ENCODE data around the gene IL1R1. TPM values are rescaled to one million over a fixed set of nuclear protein-coding genes. Genes with fewer than 3 reads are reported as not detected.

Gene IL1R1
- total RNA-seq, 2 donors from 2014 or later: 6.8 to 6.9 TPM

DNA sequence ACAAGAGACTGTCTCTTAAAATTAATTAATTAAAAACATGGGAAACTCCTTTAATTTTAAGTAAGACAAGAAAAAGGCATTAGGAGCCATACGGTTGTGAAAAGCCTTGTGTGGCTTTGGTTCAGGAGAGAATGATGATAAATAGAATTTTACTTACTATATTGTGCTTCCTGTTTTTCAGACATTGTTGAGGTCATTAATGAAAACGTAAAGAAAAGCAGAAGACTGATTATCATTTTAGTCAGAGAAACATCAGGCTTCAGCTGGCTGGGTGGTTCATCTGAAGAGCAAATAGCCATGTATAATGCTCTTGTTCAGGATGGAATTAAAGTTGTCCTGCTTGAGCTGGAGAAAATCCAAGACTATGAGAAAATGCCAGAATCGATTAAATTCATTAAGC, 33.6 kb downstream of the IL1R1 start:
- peaks cover 0 to 4% of the 10 kb centered on the region in 2 donors for H3K9me3 Mint-ChIP-seq
- H3K36me3 Mint-ChIP-seq: peaks cover 10 to 22% of the 10 kb centered on the region in 2 donors
- DNase-seq (ENCODE audit: low spot score in 2 of 2) (no peak), ATAC-seq (no peak)
- H3K27ac Mint-ChIP-seq: no peak overlapping the region

DNA sequence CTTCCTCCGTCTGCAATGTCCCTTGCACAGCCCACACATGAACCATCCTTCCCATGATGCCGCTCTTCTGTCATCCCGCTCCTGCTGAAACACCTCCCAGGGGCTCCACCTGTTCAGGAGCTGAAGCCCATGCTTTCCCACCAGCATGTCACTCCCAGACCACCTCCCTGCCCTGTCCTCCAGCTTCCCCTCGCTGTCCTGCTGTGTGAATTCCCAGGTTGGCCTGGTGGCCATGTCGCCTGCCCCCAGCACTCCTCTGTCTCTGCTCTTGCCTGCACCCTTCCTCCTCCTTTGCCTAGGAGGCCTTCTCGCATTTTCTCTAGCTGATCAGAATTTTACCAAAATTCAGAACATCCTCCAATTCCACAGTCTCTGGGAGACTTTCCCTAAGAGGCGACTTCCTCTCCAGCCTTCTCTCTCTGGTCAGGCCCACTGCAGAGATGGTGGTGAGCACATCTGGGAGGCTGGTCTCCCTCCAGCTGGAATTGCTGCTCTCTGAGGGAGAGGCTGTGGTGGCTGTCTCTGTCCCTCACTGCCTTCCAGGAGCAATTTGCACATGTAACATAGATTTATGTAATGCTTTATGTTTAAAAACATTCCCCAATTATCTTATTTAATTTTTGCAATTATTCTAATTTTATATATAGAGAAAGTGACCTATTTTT, 35.4 kb downstream of the IL1R1 start:
- H3K9me3 Mint-ChIP-seq: peaks cover 0 to 1% of the 10 kb centered on the region in 2 donors
- no peak overlapping the region for H3K27ac Mint-ChIP-seq
- H3K36me3 Mint-ChIP-seq: peaks cover 2 to 20% of the 10 kb centered on the region in 2 donors
- no peak for ATAC-seq
- DNase-seq (ENCODE audit: low spot score in 2 of 2): no peak

DNA sequence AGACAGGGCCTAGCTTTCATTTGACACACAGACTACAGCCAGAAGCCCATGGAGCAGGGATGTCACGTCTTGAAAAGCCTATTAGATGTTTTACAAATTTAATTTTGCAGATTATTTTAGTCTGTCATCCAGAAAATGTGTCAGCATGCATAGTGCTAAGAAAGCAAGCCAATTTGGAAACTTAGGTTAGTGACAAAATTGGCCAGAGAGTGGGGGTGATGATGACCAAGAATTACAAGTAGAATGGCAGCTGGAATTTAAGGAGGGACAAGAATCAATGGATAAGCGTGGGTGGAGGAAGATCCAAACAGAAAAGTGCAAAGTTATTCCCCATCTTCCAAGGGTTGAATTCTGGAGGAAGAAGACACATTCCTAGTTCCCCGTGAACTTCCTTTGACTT, 36.5 kb downstream of the IL1R1 start:
- no peak for DNase-seq (ENCODE audit: low spot score in 2 of 2)
- Mint-ChIP-seq H3K27ac (no peak overlapping the region), H3K36me3 (peaks cover 0 to 9% of the 10 kb centered on the region in 2 donors), H3K9me3 (no peaks in the 10 kb centered on the region)
- no peak for ATAC-seq

DNA sequence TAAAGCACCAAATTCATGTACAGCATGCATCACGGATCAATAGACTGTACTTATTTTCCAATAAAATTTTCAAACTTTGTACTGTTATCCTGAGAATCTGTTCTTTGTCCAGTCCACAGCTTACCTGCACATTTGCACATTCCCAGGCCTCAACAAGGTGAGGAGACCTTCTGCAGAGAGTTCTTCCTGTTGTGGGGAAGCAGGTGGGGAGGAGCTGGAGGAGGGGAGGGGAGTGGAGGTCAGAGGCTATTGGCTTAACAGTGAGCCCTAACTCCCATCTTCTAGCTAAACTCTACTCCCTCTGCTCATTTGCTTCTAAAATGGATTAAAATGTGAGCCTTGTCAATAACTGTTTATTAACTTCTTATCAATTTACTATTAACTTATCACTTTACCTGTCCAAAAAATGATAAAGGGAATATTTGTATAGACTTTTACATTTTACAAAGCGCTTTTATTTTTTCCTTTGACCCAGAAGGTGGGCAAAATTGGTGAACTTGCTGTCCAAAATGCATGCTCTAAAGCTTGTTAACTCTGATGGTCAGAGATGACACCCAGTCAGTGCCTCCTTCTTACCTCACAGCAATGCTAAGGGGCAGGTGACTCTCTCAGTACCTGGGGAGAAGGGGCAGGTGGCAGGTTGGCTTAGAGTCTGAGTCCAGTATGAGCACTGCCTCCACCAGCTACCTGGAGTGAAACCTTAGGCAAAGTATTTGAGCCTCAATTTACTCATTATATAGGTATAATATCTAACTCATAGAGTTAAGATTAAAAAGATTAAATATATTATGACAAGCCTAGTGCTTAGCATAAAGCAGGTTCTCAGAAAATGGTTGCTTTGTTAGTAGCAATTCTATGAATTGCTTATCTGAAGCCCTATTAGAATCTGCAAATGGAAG, 37.5 kb downstream of the IL1R1 start:
- DNase-seq (ENCODE audit: low spot score in 2 of 2) (no peak), ATAC-seq (no peak)
- Mint-ChIP-seq H3K36me3 (no peaks in the 10 kb centered on the region), H3K9me3 (no peaks in the 10 kb centered on the region), H3K27ac (no peak overlapping the region)

DNA sequence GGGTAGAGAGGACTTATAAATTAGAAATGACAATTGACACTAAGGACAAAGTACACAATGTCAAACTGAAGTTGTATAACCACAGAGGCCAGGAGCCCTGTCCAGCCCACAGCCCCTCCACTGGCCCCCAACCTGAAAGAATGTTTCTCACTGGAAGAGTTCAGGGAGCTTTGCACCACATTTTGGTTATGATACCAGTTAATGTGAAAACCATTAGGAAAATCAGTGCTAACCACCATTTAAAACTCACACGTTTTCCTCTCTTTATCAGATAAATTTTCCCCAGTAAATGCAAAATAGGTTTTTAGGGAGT, 38.1 kb downstream of the IL1R1 start:
- DNase-seq (ENCODE audit: low spot score in 2 of 2) (no peak), ATAC-seq (no peak)
- Mint-ChIP-seq H3K36me3 (no peaks in the 10 kb centered on the region), H3K9me3 (no peaks in the 10 kb centered on the region), H3K27ac (no peak overlapping the region)

DNA sequence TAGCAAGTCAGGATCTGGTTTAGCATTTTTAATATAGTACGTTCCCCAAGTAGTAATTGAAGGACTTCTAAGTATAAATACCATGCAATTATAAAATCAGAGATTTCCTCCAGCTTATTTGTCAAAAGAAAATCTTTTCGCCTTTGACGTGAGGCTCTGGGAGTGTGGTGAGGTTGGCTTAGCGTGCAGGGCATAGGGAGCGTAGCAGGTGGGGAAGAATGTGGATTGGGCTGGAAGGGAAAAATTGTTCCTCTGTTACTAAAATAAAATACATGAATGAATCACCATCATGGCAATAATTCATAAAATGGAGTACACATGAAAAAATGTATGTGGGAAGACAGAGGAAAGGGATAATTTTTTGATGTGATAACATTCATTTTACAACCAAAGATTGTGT, 38.8 kb downstream of the IL1R1 start:
- H3K36me3 Mint-ChIP-seq: no peaks in the 10 kb centered on the region
- DNase-seq (ENCODE audit: low spot score in 2 of 2) (no peak), ATAC-seq (no peak)
- H3K9me3 Mint-ChIP-seq: no peaks in the 10 kb centered on the region
- H3K27ac Mint-ChIP-seq: no peak overlapping the region

DNA sequence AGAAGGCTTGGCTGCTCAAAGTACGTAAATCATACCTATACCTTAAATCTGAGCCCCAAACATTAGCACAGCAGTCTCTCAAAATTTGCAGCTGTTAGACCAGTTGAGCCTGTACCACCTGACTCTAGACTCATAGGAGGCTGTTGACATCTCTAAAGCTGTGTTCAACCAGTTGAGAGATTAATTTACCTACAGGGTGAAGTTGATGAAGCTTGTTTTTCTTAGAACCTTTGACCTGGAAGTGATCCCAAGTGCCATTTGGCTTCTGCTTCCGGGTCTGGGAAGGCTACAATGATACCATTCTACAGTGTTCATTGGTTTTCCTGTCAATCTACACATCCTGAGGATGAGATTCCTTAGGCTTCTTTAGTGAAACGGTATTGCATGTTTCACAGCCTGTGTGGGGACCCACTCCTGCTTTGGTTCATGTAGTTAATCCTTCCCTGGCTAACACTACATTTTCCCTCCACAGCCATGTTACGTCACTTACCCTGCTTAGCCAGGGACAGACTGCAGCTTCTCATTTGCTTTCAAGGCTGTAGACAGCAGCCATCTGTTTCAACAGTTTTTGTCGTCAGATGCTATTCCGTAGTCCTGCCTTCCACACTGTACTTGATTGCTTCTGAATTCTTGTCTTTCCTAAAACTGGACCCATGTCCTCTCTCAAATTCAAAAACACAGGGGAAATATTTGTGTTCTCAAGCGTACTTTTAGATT, 39.5 kb downstream of the IL1R1 start:
- no peak for ATAC-seq
- Mint-ChIP-seq H3K27ac (no peak overlapping the region), H3K36me3 (no peaks in the 10 kb centered on the region), H3K9me3 (no peaks in the 10 kb centered on the region)
- DNase-seq (ENCODE audit: low spot score in 2 of 2): no peak

DNA sequence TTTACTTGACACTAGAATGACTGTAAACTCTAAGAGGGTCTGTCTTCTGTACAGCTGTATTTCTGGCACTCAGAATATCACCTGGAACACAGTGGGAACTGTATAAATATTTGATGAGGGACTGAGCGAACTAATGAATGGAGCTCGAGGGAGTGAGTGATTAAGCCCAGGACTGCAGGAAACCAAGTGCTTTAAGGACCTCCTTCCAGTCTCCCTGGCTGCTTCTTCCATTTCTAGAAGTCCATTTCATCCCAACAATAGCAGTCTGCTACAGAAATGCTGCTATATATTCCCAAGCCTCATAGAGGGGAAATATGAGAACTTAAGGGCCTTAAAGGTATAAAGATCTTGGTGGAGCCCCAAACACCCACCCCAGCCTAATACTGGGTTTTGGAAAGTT, 41.5 kb downstream of the IL1R1 start:
- peaks cover 5 to 14% of the 10 kb centered on the region in 2 donors for H3K36me3 Mint-ChIP-seq
- DNase-seq (ENCODE audit: low spot score in 2 of 2) (no peak), ATAC-seq (no peak)
- H3K9me3 Mint-ChIP-seq: peaks cover 0 to 4% of the 10 kb centered on the region in 2 donors
- no peak overlapping the region for H3K27ac Mint-ChIP-seq

DNA sequence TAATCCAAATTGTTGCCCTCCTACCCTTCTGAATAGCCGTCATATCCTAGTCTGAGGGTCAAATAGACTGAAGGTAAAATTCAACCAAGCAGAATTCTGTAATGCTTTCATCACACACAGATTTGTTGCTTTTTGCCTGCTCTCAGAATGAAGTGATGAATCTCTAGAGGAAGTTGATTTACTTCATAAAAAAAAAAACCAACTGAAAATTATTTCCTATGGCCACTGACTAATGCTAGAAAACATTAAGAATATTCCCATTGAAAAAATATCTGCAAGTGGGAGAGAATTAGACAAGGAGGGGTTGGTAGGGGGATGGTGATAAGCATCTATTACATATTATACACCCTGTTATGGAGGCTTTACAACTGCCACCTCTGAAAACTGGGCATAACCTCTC, 42.0 kb downstream of the IL1R1 start:
- Mint-ChIP-seq H3K36me3 (peaks cover 5 to 14% of the 10 kb centered on the region in 2 donors), H3K27ac (no peak overlapping the region), H3K9me3 (peaks cover 0 to 4% of the 10 kb centered on the region in 2 donors)
- ATAC-seq: no peak
- no peak for DNase-seq (ENCODE audit: low spot score in 2 of 2)

DNA sequence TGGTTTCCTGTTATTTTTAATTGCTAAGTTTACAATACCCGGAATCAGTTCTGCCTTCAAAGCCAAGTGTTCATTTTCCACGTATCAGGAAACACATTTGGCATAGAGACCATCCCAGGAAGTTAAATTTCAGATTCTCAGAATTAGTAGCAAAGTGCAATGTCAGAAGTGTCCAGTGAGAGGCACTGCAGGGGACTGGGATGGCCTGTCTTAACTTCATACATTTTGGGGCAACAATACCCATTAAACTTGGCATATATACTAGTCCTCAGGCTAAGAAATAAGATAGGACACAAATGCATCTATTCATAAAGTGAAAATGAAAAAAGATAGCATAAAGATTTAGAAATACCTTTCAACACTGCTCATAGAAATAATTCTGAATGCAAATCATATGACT, 42.8 kb downstream of the IL1R1 start:
- peaks cover 0 to 4% of the 10 kb centered on the region in 2 donors for H3K9me3 Mint-ChIP-seq
- DNase-seq (ENCODE audit: low spot score in 2 of 2) (no peak), ATAC-seq (no peak)
- H3K36me3 Mint-ChIP-seq: peaks cover 5 to 14% of the 10 kb centered on the region in 2 donors
- no peak overlapping the region for H3K27ac Mint-ChIP-seq

DNA sequence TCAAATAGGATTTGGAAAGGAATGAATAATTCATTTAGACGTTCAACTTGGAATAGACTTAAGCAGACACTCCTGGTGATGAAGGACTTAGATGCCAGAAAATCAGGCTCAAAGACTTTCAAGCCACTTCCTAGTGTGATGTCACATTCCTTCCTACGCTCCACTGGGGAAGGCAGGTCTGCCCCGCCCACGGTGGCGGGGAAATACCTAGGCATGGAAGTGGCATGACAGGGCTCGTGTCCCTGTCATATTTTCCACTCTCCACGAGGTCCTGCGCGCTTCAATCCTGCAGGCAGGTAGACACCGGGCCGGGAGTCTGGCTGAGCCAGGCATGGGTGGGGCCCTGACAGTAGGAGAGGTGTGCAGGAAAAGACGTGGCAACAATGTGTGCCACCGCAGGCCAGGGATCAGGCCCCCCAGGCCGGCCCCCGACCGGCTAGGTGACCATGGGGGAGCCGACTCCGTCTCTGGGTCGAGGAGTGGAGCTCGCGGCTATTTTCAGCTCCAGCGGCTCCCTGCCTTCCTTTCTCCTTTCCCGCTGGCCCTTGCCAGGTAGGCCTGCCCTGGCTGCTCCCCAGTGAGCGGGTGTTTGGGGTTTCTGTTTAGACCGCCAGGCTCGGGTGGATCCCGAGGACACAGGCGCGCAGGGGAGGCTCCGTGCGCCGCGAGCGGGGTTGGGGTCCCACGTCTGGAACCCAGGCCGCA, 44.4 kb downstream of the IL1R1 start, which contains the start of gene IL1RL2:
Gene IL1RL2 (plus strand): TSS at position 233 of the 705 bp plus-strand sequence. CDS start 845 bp downstream, outside the sequence.
- ATAC-seq (peak in 1 of 2 donors; percentile 56), DNase-seq (ENCODE audit: low spot score in 2 of 2) (no peak)
- peaks cover 0 to 4% of the 10 kb centered on the region in 2 donors for H3K9me3 Mint-ChIP-seq
- peak within 1 kb of the TSS in 1 of 2 donors; percentile 66 for H3K27ac Mint-ChIP-seq
- peaks cover 5 to 14% of the 10 kb centered on the region in 2 donors for H3K36me3 Mint-ChIP-seq

DNA sequence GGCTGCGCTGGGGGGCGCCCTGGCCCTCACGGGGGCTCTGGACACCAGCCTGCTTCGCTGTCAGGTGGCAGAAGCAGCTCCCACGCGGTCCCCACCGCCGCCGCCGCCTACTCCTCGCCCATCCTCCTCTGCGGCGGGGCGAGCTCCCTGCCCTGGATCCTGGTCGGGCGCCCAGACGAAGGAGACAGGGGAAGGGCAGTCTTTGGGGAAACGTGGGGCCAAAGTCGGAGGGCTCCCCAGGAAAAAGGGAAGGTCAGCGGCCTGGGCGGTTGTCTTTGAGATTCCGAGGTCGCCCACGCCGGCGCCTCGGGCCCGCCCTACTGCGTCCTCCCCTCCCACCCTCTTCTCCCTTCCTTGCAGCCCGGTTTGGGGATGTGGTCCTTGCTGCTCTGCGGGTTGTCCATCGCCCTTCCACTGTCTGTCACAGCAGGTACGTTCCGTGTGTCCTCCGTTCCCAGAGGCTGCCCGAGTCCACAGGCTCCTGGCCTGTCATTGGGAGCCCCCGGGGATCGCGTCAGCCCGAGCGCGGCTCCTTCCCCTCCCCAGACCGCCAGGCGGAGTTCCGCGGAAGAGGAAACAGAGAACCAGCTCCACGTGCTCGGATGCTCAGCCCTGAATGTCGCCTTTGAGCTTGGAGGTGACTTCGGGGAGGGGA, 45.1 kb downstream of the IL1R1 start:
- ATAC-seq (peak; percentile 48 to 81), DNase-seq (ENCODE audit: low spot score in 2 of 2) (peak in 1 of 2 donors; percentile 31)
- peaks cover 5 to 14% of the 10 kb centered on the region in 2 donors for H3K36me3 Mint-ChIP-seq
- peaks cover 0 to 4% of the 10 kb centered on the region in 2 donors for H3K9me3 Mint-ChIP-seq
- H3K27ac Mint-ChIP-seq: peak overlapping the region in 1 of 2 donors; percentile 66

DNA sequence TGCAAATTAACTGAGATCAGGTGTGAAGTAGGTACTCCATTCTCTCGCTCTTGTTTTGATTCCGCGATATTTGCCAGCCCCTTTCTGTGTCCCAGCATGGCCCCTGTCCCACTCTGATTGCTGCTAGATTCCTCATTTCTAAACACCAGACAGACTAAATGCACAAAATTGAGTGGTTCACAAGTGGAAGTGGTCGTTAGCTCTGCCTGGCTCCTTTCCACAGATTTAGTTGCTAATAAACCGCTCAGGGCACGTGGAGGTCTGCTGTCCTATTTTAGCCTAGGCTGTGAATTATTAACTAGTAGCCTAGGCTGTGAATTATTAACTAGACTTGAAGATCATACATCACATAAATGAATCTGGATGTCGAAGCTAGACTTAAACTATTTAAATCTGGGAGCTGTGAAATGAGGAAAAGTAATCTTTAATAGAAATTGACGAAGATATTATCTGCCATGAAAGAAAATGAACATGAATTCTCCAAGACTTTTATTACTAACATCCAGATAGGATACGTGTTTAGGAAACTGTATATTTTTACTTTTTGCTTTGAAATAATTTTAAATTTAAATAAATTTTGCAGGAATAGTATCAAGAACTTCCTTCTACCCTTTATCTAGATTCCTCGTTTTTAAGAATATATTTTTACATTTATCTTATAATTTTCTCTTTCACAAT, 48.0 kb downstream of the IL1R1 start:
- DNase-seq (ENCODE audit: low spot score in 2 of 2) (no peak), ATAC-seq (no peak)
- peaks cover 0 to 4% of the 10 kb centered on the region in 2 donors for H3K9me3 Mint-ChIP-seq
- no peak overlapping the region for H3K27ac Mint-ChIP-seq
- peaks cover 5 to 14% of the 10 kb centered on the region in 2 donors for H3K36me3 Mint-ChIP-seq

DNA sequence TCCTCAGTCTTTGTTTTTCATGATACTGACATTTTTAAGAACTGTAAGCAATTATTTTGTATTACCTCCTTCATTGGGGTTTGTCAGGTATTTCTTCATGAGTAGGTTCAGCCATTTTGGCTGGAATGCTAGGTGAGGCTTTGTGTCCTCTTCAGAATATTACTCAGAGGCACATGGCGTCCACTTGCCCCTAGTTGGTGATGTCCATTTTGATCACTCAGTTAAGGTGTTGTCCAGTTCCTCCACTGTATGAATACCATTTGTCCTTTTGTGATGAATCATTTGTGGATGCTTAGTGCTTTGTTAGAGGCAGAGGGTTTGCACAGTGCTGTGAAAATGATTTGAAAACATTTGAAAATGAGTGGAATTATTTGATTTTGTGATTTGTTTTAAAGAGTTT, 49.0 kb downstream of the IL1R1 start:
- Mint-ChIP-seq H3K9me3 (peaks cover 0 to 4% of the 10 kb centered on the region in 2 donors), H3K36me3 (peaks cover 5 to 14% of the 10 kb centered on the region in 2 donors), H3K27ac (no peak overlapping the region)
- no peak for ATAC-seq
- no peak for DNase-seq (ENCODE audit: low spot score in 2 of 2)

DNA sequence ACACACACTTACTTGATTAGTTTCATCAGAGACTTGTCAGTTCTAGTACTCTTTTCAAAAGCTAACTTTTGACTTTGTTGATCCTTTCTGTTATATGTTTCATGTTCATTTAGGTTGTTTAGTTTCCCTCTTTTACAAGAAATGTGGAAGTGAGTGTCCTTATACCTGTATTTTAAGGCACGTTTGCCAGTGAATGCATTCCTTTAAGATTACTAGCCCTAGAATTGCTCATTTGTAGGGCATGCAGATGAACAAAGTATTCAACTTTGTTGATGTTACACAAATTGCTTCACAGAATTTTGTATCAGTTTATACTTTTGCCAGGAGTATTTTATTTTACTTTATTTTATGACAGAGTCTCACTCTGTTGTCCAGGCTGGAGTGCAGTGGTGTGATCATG, 50.5 kb downstream of the IL1R1 start:
- DNase-seq (ENCODE audit: low spot score in 2 of 2) (no peak), ATAC-seq (no peak)
- H3K9me3 Mint-ChIP-seq: no peaks in the 10 kb centered on the region
- H3K36me3 Mint-ChIP-seq: peaks cover 2 to 9% of the 10 kb centered on the region in 2 donors
- H3K27ac Mint-ChIP-seq: no peak overlapping the region

Data from activated naive CD4-positive, alpha-beta T cell treated with anti-CD3 and anti-CD28 coated beads, Interleukin-2, amount 50 U/mL, for 72 hours (primary cell).